Stimulated activated CD4-positive, alpha-beta T cell treated with anti-CD3 and anti-CD28 coated beads, Interleukin-12 subunit alpha, Interleukin-12 subunit beta, amount 100 ng/mL, for 24 hours (primary cell): ENCODE measurements around the gene SRR.

Experiments used
- DNase-seq, 2 experiments: peaks; one replicate each; pipeline ENCODE4 v3.0.0-alpha.2; 2020; ENCODE audit warnings: low read depth in 2 of 2

SRR gene

GRCh38 chr17:2344528-2344927 is 40.8 kb downstream of the SRR start:
- no peak for DNase-seq

- DNase-seq, result no peak
Observed at GRCh38 chr17:2346475-2346874, 42.7 kb downstream of the SRR start.

DNA sequence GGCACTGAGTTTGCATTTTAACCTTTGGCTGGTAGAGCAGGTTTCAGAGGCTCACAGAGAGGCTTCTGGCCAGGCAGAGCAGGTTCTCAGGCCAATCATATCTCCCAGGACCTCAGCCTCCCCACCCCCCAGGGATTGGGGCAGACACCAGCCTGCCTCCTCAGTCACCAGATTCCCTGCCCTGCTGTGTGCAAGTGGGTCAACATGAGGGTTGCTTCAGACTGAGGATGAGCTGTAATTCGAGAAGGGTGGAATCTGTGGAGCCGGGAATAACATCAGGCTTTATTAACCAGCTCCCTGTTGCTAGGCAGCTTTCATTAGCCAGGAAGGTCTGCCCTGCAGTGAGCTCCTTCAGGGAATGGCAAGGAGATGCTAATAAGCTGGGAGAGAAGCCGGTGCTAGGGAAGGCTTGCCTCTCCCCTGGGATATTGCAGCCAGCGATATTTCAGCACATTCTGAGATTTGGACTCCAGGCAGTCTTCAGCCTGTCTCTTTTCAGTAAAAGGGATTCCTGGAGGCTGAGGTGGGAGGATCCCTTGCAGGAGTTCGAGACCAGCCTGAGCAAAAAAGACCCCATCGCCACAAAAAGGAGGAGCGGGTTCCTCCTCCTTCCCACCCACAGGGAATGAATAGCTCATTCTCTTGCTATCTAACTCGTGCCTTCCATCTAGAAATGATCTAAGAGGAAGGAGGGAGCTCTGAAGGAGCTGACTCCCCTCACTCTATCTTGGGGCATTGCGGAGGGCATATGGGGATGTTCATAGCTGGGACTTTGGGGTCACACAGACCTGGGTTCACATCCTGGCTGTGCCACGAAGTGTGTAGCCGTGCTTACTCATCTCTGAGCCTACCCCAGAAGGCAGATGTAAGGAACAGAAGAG is 44.3 kb downstream of the SRR start:
- no peak for DNase-seq

DNA sequence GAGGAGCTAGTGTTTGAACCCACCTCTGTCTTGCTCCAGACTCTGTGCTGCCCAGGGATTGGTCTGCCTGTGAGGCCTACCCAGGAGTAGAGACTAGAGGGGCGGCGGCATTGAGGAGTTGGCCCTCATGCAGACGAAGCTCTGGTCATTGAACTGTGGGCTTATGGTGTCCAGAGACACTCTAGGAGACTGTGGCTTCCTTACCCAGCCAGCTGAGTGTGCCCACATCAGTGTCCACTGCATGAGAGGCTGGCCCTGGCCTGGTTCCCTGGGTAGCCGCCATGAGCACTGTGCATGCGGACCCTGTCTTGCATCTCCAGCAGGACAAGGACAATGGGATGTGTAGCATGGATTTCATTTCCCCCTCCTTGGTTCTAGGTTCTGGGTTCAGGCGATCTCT is 47.5 kb downstream of the SRR start:
- DNase-seq, result no peak

DNA sequence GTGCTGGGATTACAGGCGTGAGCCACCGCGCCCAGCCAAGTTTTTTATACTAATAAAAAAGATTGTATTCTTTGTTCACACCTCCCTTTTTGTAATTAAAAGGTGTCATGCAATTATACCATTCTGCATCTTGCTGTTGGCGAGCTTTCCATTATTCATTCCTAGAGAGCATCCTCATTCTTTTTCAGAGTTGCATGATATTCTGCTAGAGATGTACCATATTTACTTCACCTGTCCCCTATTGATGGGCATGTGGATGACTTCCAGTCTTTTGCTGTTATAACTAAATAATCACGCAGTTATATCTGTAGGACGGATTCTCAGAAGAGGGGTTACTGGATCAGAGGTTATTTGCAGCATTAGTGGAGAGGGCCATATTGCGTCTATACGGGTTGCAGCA is 50.6 kb downstream of the SRR start:
- DNase-seq, result no peak

DNA sequence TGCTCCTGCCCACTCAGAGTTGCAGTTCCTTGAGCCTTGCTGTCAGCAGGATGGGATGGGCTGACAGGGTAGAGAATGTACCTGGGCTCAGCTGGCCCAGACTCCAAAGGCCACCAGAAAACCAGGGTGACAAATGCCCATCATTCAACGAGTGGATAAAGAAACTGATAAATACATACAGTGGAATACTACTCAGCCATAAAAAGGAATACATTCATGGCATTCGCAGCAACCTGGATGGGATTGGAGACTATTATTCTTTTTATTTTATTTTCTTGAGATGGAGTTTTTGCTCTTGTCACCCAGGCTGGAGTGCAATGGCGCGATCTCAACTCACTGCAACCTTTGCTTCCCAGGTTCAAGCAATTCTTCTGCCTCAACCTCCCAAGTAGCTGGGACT is 53.5 kb downstream of the SRR start:
- DNase-seq, result no peak

DNA sequence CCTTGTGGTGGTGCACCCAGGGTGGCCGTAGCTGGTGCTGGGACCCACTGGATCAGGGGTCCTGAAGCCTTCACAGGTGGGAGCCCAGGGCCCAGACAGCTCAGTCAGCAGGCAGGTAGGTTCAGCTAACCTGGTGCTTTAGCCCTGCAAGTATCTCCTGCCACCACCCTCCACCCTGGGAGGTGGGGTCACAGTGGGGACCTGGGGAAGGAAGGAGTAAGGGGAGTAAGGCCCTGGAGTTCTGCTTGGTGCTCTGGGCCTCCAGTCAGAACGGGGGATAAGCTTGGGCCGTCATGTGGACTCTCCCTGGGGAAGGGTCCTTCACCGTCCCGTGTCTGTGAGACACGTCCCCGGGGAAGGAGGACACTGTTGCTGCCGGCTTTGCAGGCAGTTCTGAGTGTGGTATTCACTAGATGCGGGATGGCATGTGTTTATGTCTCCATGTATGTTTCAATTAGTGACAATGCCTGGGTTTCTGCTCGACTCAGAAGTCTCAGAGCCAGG is 54.2 kb downstream of the SRR start:
- DNase-seq, result no peak

GRCh38 chr17:2361010-2361760 is 57.4 kb downstream of the SRR start:
- no peak for DNase-seq

- DNase-seq, result no peak
Observed at GRCh38 chr17:2362016-2362415, 58.3 kb downstream of the SRR start.

- DNase-seq, result no peak
Observed at GRCh38 chr17:2362416-2362815, 58.7 kb downstream of the SRR start.

DNA sequence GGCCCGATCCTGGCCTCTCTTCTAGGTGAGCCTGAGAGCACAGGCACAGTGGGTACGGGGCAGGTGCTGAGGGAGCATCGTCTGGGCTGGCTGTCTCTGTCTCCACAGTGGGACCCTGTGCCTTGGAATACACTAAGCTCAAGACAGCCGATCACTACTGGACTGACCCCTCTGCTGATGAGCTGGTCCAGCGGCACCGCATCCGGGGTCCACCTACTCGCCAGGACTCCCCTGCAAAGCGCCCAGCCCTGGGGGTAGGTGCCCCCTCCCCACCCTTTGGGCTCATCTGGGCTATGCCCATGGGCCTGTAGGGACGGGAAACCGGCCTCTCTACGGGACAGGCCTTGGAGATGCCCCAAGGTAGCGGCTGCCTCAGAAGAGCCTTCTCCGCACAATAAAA is 59.1 kb downstream of the SRR start:
- DNase-seq, result no peak

DNA sequence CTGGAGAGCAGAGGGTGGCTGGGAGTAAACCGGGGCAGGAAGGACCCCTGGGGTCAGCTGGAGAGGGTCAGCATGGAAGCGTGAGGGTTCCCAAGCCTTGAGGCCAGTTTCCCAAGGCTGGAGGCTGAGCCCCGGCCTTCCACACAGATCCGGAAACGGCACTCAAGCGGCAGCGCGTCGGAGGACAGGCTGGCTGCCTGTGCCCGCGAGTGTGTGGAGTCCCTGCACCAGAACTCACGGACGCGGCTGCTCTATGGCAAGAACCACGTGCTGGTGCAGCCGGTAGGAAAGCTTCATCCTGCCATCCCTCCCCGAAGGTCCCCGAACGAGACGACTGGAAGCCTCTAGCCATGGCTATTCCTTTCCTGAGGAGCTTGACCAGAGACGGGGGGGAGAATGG is 59.6 kb downstream of the SRR start:
- DNase-seq, result no peak

DNA sequence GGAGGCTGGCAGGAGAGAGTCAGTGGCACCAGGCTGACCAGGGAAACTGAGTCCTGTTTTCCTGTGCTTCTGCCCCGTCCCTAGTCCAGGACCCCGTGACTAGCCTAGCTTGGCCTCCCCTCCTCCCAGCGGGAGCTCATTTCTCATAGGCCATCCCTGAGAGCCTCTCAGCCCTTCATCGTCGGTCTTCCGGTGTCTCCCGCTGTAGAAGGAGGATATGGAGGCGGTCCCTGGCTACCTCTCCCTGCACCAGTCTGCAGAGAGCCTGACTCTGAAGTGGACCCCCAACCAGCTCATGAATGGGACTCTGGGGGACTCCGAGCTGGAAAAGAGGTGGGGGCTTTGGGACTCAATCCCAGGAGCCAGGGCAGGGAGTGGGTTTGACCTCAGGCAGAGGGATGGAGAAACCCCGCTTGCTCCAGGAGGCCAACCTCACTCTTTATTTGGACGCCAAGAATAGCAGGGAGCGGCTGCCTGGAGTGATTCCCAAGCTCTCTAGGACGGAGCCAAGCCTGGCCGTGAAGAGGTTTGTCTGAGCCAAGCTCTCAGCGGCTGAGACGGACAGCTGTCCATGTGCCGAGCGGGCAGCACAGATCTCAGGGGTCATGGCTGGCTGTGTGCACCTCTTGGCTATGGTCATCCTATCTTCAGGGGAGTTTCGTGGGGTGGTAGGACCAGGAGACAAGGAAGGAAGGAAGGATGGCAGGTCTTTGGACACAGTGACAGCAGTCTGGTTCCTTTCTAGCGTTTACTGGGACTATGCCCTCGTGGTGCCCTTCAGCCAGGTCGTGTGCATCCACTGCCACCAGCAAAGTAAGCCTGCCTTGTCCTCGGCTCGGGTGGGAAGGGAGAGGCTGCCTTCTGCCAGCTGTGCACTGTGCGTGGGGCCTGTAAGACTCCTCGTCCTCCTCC is 60.4 kb downstream of the SRR start:
- no peak for DNase-seq

- no peak for DNase-seq
Observed at GRCh38 chr17:2364763-2365116, 61.0 kb downstream of the SRR start.

DNA sequence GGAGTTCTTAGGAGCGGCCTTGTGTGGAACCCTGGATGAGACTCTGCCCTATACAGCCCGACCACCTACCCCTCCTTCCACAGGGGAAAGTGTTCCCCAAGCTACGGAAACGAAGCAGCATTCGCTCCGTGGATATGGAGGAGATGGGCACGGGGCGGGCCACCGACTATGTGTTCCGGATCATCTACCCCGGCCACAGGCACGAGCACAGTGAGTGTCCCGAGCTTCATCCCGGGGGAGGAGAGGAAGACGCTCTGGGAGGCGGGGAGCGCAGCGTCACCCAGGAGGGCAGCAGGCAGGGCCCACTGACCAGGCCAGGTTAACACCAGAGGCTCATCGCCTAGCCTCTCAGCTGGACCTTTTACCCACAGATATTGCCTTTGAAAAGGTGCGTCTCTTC is 61.4 kb downstream of the SRR start:
- no peak for DNase-seq

- DNase-seq, result no peak
Observed at GRCh38 chr17:2366747-2367494, 63.2 kb downstream of the SRR start.

DNA sequence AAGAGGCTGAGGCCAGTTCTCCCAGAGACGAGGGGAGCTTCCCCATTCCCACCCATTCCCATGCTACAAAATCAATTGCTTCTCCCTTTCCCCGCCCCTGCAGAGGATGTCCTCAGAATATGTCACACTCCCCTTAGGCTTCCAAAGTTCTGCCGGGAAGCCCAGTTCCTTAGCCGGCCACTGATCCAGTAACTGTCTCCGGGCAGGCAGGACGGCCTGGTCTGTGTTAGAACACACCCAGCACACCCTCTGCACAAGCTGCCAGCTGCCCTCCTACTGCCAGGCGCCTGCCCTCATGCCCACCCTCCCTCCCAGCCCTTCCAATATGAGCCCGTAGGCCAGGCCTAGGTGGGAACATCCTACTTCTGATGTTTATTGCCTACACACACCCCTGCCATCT is 64.6 kb downstream of the SRR start:
- no peak for DNase-seq

DNA sequence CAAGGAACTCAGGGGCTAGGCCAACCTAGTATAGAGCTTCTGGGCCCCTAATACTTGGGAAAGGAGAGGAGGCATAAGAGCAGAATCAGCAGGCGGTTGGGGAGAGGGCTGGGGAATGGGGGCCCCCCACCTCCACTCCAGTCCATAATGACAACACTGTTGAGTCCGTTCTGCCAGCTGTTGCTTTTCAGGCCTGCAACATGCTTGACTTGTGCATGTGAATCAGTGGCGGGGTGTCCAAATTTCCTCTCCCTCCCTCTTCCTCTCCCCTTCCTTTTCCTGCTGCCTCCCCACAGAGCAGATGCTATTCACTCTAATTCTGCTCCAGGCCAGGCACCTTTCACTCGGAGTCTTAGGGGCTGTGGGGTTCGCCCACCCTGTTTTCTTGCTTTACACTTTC is 65.3 kb downstream of the SRR start:
- DNase-seq, result no peak

GRCh38 chr17:2369551-2370210 is 65.9 kb downstream of the SRR start:
- no peak for DNase-seq

DNA sequence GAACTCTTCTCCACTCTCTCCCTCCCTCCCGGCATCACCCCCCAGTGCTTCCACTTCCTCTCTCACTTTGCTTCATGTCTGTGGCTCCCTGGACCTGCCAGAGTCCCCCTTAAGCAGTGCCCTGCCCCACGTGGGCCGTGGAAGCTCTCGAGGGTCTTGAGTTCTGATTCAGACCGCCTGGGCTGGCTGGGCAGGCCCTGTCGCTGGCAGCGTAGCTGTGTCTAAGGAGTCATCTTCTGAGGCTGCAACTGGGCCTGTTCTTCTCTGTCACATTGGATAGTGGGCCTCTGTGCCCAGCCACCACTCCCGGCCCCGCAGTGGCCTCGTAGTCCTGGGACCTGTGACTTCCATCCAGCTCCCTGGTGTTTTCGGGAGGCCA is 66.5 kb downstream of the SRR start:
- no peak for DNase-seq
